ENCODE results near the gene UBXN2A.
"Not testable (repeated sequence)": the region's sequence is repeated elsewhere in the genome, so short reads cannot be mapped to it uniquely, and the experiment has no call there.

The UBXN2A gene

DNA sequence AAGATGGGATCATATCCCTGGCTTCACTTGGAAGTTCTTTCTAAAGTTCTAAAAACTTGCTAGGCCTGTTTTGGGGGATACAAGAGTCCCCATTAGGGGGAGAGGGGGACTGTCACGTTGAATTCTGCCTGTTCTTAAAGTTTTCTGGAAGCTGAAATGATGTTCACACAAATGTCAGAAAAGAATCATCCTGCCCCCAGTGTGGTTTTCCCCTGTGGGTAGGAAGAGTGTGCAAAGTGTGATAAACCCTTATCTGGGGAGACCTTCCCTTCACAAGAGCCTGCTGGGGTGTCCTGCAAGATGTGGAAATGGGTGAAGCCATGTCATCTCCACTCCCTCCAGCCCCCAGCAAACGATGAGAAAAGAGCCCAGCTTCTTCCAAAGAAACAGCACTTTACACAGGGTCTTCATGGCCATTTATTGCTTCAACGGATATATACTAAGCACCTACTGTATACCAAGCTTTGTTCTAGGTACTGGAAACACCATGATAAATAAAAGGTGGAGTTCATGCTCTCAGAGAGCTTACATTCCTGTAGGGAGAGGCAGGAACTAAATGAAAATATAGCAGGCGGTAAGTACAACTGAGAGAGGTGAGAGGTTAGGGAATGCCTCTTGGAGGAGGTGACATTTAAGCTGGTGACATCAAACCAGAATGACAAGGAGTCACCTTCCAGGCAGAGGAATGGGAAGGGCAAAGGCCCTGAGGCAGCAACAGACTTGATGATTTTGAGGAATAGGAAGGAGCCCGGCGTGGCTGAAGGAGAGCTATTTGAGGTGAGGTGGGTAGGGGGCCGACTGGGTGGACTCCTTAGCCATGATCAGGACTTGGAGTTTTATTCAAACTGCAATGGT is 71.2 kb downstream of the UBXN2A start:
- DNase-seq (ENCODE audit: low spot score), result peak; percentile 97

- peak; percentile 48 for DNase-seq (ENCODE audit: low spot score)
These were observed 72.4 kb downstream of the UBXN2A start for GRCh38 chr2:24012521-24013188.

DNA sequence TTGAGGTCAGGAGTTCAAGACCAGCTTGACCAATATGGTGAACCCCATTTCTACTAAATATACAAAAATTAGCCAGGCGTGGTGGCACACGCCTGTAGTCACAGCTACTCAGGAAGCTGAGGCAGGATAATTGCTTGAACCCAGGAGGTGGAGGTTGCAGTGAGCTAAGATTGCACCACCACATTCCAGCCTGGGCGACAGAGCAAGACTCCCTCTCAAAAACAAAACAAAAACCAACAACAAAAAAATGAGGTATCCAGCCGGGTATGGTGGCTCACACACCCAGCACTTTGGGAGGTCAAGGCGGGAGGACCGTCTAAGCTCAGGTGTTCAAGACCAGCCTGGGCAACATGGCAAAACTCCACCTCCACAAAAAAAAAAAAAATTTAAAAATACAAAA is 74.6 kb downstream of the UBXN2A start:
- DNase-seq (ENCODE audit: low spot score), result not testable (repeated sequence)

DNA sequence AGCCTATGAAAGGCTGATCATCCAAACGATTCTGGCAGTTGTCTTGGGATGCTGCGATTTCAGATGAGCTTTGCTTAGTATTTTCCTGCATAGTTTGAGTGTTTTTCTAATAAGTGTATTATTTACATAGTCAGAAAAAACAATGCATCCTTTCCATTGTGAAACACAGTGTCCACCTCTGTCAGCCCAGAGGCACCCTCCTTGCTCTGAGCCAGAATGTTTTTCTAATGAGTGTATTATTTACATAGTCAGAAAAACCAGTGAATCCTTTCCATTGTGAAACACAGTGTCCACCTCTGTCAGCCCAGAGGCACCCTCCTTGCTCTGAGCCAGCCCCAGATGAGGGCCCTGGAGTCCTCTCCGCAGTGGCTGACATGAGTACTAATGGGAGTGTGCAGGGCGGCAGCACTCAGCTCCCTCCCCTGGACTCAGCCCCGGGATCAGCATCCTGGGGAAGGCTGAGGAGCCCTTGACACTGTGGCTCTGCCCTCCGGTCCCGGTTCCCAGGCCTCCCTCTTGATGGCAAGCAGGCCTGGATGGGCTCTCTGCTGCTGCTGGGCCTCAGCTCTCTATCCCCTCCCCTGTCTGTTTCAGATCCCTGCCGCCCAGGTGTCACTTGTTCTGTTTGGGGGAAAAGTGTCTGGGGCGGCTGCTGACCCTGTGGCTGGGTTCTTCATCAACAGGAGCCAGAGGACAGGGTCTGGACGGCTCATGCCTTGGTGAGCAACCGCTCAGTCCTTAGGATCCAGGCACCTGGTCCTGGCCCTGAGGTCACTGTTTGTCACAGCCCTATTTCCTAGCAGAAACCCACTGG is 75.5 kb downstream of the UBXN2A start:
- DNase-seq (ENCODE audit: low spot score), result no peak

DNA sequence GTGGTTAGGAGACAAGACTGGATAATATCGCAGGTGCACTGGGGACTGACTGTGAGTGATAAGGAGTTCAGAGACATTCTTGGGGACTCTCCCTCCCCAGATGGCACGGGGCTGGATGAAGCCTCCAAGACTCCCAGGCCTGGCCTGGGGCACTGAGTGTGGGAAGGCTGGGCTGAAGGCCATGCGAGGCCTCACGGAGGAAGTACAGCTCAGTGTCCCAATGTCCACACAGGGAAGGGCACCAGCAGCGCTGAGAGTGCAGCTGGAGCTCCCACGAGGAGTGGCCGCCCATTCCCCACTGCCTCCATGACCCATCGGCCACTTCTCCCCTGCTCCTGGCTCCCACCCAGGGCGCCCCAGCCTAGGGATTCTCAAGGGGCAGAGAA is 76.1 kb downstream of the UBXN2A start:
- no peak for DNase-seq (ENCODE audit: low spot score)

GRCh38 chr2:24016853-24017703 is 76.8 kb downstream of the UBXN2A start:
- DNase-seq (ENCODE audit: low spot score), result no peak

DNA sequence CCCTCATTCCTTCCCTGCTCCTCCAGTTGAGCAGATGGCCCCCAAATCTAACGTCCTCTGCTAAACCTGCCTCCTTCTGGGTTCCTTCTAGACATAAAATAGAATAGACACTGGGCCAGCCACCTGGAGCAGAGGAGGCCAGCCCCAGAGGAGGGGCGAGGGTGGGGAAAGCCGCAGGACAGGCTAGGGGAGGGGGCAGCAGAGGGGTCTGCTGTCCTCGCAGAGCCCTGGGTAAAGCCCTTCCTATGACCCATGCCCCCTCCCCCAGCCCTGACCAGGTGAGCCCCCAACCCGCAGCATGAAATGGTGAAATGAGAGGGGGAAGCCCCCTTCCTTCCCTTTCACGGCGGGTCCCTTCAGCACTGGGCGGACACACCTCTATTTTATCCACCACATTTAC is 77.4 kb downstream of the UBXN2A start:
- DNase-seq (ENCODE audit: low spot score), result no peak

GRCh38 chr2:24018241-24018640 is 78.0 kb downstream of the UBXN2A start:
- DNase-seq (ENCODE audit: low spot score), result no peak

DNA sequence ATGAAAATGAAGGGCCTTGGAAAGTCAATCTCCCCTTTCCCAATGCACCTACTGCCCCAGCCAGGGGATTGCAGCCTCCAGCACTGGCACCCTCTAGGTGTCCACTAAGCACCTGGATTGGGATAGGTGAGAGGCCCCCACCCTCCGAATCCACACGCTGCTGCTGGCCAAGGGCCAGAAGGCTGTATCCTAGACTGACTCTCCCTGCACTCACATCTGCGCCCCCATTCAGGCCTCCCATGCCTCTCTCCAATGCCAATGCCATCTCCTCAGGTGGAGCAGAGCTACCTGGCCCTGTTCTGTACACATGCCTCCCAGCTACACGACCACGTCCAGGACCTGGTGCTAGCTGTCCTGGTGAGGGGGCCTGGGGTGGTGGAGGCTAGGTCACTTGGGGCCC is 79.5 kb downstream of the UBXN2A start:
- DNase-seq (ENCODE audit: low spot score), result no peak

DNA sequence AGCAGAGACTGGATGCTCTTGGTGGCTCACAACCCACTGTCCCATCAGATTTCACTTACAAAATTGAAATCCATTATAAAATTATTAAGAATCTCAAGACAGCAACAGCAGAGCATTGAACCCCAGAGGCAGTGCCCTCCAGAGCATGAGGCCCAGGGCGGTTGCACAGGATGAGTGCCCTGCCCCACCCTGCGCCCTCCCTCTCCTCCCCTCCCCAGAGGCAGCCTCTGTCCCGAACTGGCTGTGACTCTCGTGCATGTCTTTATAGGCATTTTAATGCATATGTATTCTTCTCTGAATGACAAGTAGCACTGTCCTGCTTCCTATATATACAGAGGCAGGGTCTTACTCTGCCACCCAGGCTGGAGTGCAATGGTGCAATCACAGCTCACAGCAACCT is 80.0 kb downstream of the UBXN2A start:
- no peak for DNase-seq (ENCODE audit: low spot score)

GRCh38 chr2:24021122-24021998 is 81.1 kb downstream of the UBXN2A start:
- DNase-seq (ENCODE audit: low spot score), result peak; percentile 39

- DNase-seq (ENCODE audit: low spot score), result no peak
These were observed 82.2 kb downstream of the UBXN2A start for GRCh38 chr2:24022324-24022974.

DNA sequence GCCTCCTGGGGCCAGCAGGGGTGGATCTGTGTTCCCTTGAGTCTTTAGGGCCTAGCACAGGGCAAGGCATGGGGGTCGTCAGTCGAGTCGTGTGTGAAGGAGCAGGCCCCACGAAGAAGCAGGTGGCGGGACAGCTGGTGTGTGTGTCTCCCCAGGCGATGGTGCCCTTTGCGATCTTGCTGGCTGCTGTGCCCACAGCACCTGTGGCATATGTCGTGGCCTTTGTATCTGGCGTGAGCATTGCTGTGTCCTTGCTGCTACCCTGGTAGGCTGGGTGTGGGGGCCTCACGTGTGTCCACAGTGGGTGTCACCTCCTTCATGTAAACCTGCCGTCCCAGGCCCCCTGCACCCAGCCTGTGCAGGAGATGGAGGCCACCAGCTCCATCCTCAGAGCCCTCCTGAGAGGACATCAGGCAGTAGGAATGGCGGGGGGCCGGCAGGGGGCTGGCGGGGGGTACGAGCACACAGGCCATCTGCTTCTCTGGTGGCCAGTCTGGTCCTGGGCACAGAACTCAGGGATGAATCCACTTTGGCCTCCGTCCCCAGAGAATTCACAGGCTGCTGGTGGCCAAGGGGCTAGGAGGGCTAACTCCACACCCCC is 82.8 kb downstream of the UBXN2A start:
- no peak for DNase-seq (ENCODE audit: low spot score)

- DNase-seq (ENCODE audit: low spot score), result no peak
These were observed 83.8 kb downstream of the UBXN2A start for GRCh38 chr2:24024018-24024417.

GRCh38 chr2:24024996-24025663 is 84.9 kb downstream of the UBXN2A start:
- DNase-seq (ENCODE audit: low spot score), result peak; percentile 60

DNA sequence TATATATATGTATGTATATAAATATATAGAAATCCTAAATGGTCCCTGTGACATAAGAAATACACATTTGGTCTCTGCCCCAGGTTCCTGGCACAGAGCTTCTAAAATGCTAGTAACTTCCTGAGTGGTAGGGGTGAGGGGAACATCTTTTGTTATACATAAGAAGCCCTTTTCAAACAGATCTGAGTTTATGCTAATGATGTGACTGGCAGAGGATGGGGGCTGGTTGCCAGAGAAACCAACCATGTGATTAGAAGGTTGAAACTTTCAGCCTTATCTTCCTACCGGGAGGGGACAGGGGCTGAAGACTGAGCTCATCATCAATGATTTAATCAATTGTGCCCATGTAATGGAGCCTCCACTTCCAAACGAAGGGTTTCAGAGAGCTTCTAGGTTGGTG is 86.0 kb downstream of the UBXN2A start:
- DNase-seq (ENCODE audit: low spot score), result no peak

DNA sequence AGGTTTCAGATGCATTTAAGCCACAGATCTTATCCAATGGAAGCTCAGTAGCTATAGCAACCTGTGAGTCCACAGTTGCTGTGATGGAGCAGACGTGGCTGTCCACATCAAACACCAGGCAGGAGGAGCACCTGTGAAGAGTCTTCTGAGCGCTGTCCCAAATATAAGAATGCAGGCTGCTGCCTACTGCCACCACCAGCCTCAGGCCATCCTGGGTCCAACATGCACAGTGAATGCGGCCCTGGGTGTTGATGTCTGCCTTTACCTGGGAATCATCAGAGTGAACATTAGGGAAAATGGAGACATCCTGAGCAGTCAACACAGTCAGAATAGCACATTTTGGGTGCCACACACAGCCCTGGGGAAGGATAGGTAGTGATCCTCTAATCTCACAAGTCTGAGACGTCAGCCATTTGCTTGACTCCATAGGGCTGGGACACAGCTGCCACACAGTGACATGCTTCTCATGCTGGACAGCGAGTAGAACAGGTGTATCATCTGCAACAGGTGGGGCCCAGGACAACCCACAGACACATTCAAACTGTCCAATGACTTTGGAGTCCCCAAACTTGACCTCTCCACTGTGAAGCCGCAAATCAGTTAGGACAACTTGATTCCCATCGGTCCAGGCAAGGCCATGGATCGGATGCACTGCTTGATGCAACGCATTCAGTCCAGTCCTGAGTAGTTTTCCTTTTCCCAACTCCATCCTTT is 98.7 kb downstream of the UBXN2A start:
- no peak for DNase-seq (ENCODE audit: low spot score)

- no peak for DNase-seq (ENCODE audit: low spot score)
These were observed 100.2 kb downstream of the UBXN2A start for GRCh38 chr2:24040511-24040910.

GRCh38 chr2:24043133-24043532 is 102.9 kb downstream of the UBXN2A start:
- DNase-seq (ENCODE audit: low spot score), result not testable (repeated sequence)

All from hematopoietic multipotent progenitor cell treated with erythropoietin and hydrocortisone succinate and interleukin-3 and kit ligand, for 15 days (in vitro differentiated cells).